PC-3 (cell line): Measurements from ENCODE around the gene DNER. TPM values are rescaled to one million over a fixed set of nuclear protein-coding genes. Genes with fewer than 3 reads are reported as not detected.

Source experiments
- ATAC-seq: fragments of 200-7000 bp; cut with Tn5 transposase; 2 replicates; pipeline ENCODE4 v1.9.1; 2020; ENCODE audit warnings: mild to moderate bottlenecking, moderate library complexity
- BruUV-seq: library from RNA; stranded (reverse); fragments of 400-500 nt; replicated peaks from 2 replicates; lab custom pipeline; 2021; lab: Mats Ljungman, UMichigan
- CTCF ChIA-PET: fragments of 300-600 bp; sonication (Branson Sonifier 250); formaldehyde crosslinking; loops from one replicate; lab custom pipeline; 2022; ENCODE audit warnings: antibody characterized with exemption; lab: Charles Lee
- POLR2A ChIA-PET: fragments of 300-600 bp; sonication (Branson Sonifier 250); formaldehyde crosslinking; loops from one replicate; lab custom pipeline; 2022; ENCODE audit warnings: antibody characterized with exemption; ENCODE audit not compliant: unreplicated experiment; lab: Charles Lee
- DNase-seq: peaks from one replicate; pipeline ENCODE4 v3.0.0-alpha.2; 2015
- H2AFZ ChIP-seq: fragments of 300-600 bp; sonication (generic); 2 replicates; pipeline ENCODE4 v1.6.0; 2016; ENCODE audit warnings: antibody characterized with exemption, low read length
- H3F3A ChIP-seq: fragments of 300-600 bp; sonication (generic); one replicate; pipeline ENCODE4 v1.6.0; 2017; ENCODE audit warnings: antibody characterized with exemption, low read length, control low read depth, mild to moderate bottlenecking; ENCODE audit not compliant: unreplicated experiment
- H3K27ac ChIP-seq: fragments of 300-600 bp; sonication (generic); 2 replicates; pipeline ENCODE4 v1.5.1; 2016; ENCODE audit warnings: mild to moderate bottlenecking, low read length
- H3K27me3 ChIP-seq: fragments of 300-600 bp; sonication (generic); 2 replicates; pipeline ENCODE4 v1.6.1; 2016; ENCODE audit warnings: low read length, mixed read lengths
- H3K36me3 ChIP-seq: fragments of 300-600 bp; sonication (generic); 2 replicates; pipeline ENCODE4 v1.6.1; 2016; ENCODE audit warnings: low read depth, mixed run types, low read length, mixed read lengths
- H3K4me1 ChIP-seq: fragments of 300-600 bp; sonication (generic); 2 replicates; pipeline ENCODE4 v1.5.1; 2016; ENCODE audit warnings: low read length; ENCODE audit not compliant: insufficient read depth
- H3K4me2 ChIP-seq: fragments of 300-600 bp; sonication (generic); 2 replicates; pipeline ENCODE4 v1.6.0; 2016; ENCODE audit warnings: low read length
- H3K4me3 ChIP-seq: fragments of 300-600 bp; sonication (generic); 2 replicates; pipeline ENCODE4 v1.5.1; 2016; ENCODE audit warnings: mild to moderate bottlenecking, low read length, mixed read lengths
- H3K79me2 ChIP-seq: fragments of 300-600 bp; sonication (generic); 2 replicates; pipeline ENCODE4 v1.6.1; 2017; ENCODE audit warnings: low read length, mixed read lengths
- H3K9ac ChIP-seq: fragments of 300-600 bp; sonication (generic); 2 replicates; pipeline ENCODE4 v1.6.0; 2016; ENCODE audit warnings: mild to moderate bottlenecking, low read length
- H3K9me2 ChIP-seq: fragments of 300-600 bp; sonication (generic); replicated peaks from 2 replicates; pipeline ENCODE4 v1.6.1; 2016; ENCODE audit warnings: mixed run types, low read length, mixed read lengths
- H3K9me3 ChIP-seq: fragments of 300-600 bp; sonication (generic); 2 replicates; pipeline ENCODE4 v1.6.1; 2016; ENCODE audit warnings: low read length, mixed read lengths
- H4K20me1 ChIP-seq: fragments of 300-600 bp; sonication (generic); 2 replicates; pipeline ENCODE4 v1.6.1; 2016; ENCODE audit warnings: low read length, mixed read lengths
- EZH2 ChIP-seq: fragments of 300-600 bp; sonication (generic); IDR thresholded peaks from one replicate; pipeline ENCODE4 v1.6.1; 2017; ENCODE audit warnings: antibody characterized with exemption, mild to moderate bottlenecking, low read length; ENCODE audit not compliant: unreplicated experiment
- EZH2phosphoT487 ChIP-seq: fragments of 300-600 bp; sonication (generic); IDR thresholded peaks from 2 replicates; pipeline ENCODE4 v1.6.1; 2018; ENCODE audit warnings: mild to moderate bottlenecking, antibody characterized with exemption, low read length, borderline replicate concordance
- intact Hi-C: fragments of 100-400 bp; cut with micrococcal nuclease; formaldehyde crosslinking; loops from 2 replicates; pipeline ENCODE4 v1.9.0; 2023
- total RNA-seq: library from RNA; depleted of rRNA; stranded (reverse); fragments of >200 nt; gene quantifications from 2 replicates; pipeline ENCODE4 v1.2.3, GENCODE V29; 2014
- TF ChIP-seq, protein P1 (sequence below): fragments of 300-600 bp; sonication (generic); conservative IDR thresholded peaks from 2 replicates; pipeline ENCODE4 v1.5.1; 2017; ENCODE audit warnings: antibody characterized with exemption, low read depth, mild to moderate bottlenecking, low read length

The DNER gene
- total RNA-seq, 1 experiment from 2014 or later: 1.1 TPM

DNA sequence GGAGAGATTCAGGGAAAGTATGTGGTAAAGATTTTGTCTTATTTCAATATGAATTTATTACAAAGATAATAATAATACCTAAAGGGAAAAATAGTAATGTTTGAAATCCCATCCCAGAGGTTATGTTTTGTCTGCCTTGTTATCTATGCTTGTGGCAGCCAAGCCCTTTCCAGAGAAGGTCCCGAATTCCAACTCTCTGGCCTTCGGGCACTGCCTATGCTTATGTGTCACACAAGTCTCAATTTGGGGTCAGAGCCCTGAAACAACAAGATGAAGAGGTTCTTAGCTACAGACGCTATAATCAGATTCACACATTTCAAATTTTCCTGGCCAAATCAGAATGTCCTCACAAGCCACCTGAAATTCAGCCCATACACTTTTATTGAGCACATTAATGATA lies 59.9 kb downstream of the DNER start:
- BruUV-seq: no TSS peak
- H2AFZ ChIP-seq: no peak overlapping the region
- TF ChIP-seq EZH2 (no peak), EZH2phosphoT487 (no peak)
- TF ChIP-seq, protein P1, sequence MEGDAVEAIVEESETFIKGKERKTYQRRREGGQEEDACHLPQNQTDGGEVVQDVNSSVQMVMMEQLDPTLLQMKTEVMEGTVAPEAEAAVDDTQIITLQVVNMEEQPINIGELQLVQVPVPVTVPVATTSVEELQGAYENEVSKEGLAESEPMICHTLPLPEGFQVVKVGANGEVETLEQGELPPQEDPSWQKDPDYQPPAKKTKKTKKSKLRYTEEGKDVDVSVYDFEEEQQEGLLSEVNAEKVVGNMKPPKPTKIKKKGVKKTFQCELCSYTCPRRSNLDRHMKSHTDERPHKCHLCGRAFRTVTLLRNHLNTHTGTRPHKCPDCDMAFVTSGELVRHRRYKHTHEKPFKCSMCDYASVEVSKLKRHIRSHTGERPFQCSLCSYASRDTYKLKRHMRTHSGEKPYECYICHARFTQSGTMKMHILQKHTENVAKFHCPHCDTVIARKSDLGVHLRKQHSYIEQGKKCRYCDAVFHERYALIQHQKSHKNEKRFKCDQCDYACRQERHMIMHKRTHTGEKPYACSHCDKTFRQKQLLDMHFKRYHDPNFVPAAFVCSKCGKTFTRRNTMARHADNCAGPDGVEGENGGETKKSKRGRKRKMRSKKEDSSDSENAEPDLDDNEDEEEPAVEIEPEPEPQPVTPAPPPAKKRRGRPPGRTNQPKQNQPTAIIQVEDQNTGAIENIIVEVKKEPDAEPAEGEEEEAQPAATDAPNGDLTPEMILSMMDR: no peak
- no peak overlapping the region for H3K4me2 ChIP-seq
- H3F3A ChIP-seq: no peaks in the 10 kb centered on the region
- DNase-seq (no peak), ATAC-seq (no peak)
- H3K27me3 ChIP-seq: peaks cover 15% of the 10 kb centered on the region; the same call in 1 of the 2 replicates
- ChIA-PET CTCF (no interaction called here), POLR2A (no interaction called here)
- no peaks in the 10 kb centered on the region for H3K9me2 ChIP-seq
- H4K20me1 ChIP-seq: no peaks in the 10 kb centered on the region
- no peak overlapping the region for H3K27ac ChIP-seq
- H3K79me2 ChIP-seq: no peaks in the 10 kb centered on the region
- H3K36me3 ChIP-seq: no peaks in the 10 kb centered on the region
- no peaks in the 10 kb centered on the region for H3K9me3 ChIP-seq
- no peak overlapping the region for H3K9ac ChIP-seq
- intact Hi-C loops: no loop called here
- H3K4me1 ChIP-seq: no peaks in the 10 kb centered on the region
- H3K4me3 ChIP-seq: no peak overlapping the region

GRCh38 chr2:229653531-229653930 lies 60.8 kb downstream of the DNER start:
- no TSS peak for BruUV-seq
- H2AFZ ChIP-seq: no peak overlapping the region
- no peak for ATAC-seq
- TF ChIP-seq EZH2 (no peak), EZH2phosphoT487 (no peak)
- TF ChIP-seq, protein P1: no peak
- H3K9me2 ChIP-seq: no peaks in the 10 kb centered on the region
- POLR2A ChIA-PET: no interaction called here
- H3K4me3 ChIP-seq: no peak overlapping the region
- no peaks in the 10 kb centered on the region for H3K9me3 ChIP-seq
- H3K4me1 ChIP-seq: no peaks in the 10 kb centered on the region
- H4K20me1 ChIP-seq: no peaks in the 10 kb centered on the region
- no peak overlapping the region for H3K4me2 ChIP-seq
- H3F3A ChIP-seq: no peaks in the 10 kb centered on the region
- intact Hi-C loops: no loop called here
- DNase-seq: no peak
- CTCF ChIA-PET: no interaction called here
- peaks cover 15% of the 10 kb centered on the region; the same call in 1 of the 2 replicates for H3K27me3 ChIP-seq
- H3K27ac ChIP-seq: no peak overlapping the region
- H3K36me3 ChIP-seq: no peaks in the 10 kb centered on the region
- H3K9ac ChIP-seq: no peak overlapping the region
- no peaks in the 10 kb centered on the region for H3K79me2 ChIP-seq

- TF ChIP-seq, protein P1: no peak
- TF ChIP-seq EZH2phosphoT487 (no peak), EZH2 (no peak)
- H4K20me1 ChIP-seq: no peaks in the 10 kb centered on the region
- no peak overlapping the region for H3K4me3 ChIP-seq
- no peak overlapping the region for H3K9ac ChIP-seq
- H2AFZ ChIP-seq: no peak overlapping the region
- no peaks in the 10 kb centered on the region for H3K9me3 ChIP-seq
- no peaks in the 10 kb centered on the region for H3F3A ChIP-seq
- DNase-seq: no peak
- H3K4me2 ChIP-seq: no peak overlapping the region
- ChIA-PET CTCF (no interaction called here), POLR2A (no interaction called here)
- no peaks in the 10 kb centered on the region for H3K79me2 ChIP-seq
- H3K4me1 ChIP-seq: no peaks in the 10 kb centered on the region
- intact Hi-C loops: no loop called here
- no peaks in the 10 kb centered on the region for H3K9me2 ChIP-seq
- no peaks in the 10 kb centered on the region for H3K36me3 ChIP-seq
- ATAC-seq: no peak
- no peak overlapping the region for H3K27ac ChIP-seq
- BruUV-seq: no TSS peak
- peaks cover 15% of the 10 kb centered on the region; the same call in 1 of the 2 replicates for H3K27me3 ChIP-seq
Measured at GRCh38 chr2:229652796-229653195, 61.6 kb downstream of the DNER start.
